Loucy (cell line): Measurements from ENCODE around the gene CXCR6.

ENCODE experiments used
- H2AFZ ChIP-seq: fragments of 200-600 bp; sonication (generic); 2 replicates; pipeline ENCODE4 v1.6.0; 2016; ENCODE audit warnings: antibody characterized with exemption, mild to moderate bottlenecking, low read length, moderate library complexity
- H3F3A ChIP-seq: fragments of 200-600 bp; 2 replicates; pipeline ENCODE4 v1.6.0; 2016; ENCODE audit warnings: antibody characterized with exemption, low read depth, mild to moderate bottlenecking
- H3K27me3 ChIP-seq: fragments of 200-600 bp; sonication (generic); 2 replicates; pipeline ENCODE4 v1.6.1; 2014; ENCODE audit warnings: low read length, mild to moderate bottlenecking; ENCODE audit not compliant: insufficient read depth, poor library complexity, severe bottlenecking
- H3K36me3 ChIP-seq: fragments of 200-600 bp; sonication (generic); 2 replicates; pipeline ENCODE4 v1.6.1; 2016; ENCODE audit warnings: low read length; ENCODE audit not compliant: insufficient read depth
- H3K4me1 ChIP-seq: fragments of 200-600 bp; sonication (generic); 2 replicates; pipeline ENCODE4 v1.5.1; 2014; ENCODE audit warnings: low read length, mild to moderate bottlenecking; ENCODE audit not compliant: insufficient read depth, poor library complexity, severe bottlenecking
- H3K4me2 ChIP-seq: fragments of 200-600 bp; sonication (generic); 2 replicates; pipeline ENCODE4 v1.6.0; 2014; ENCODE audit warnings: antibody characterized with exemption, low read length, low read depth, mild to moderate bottlenecking; ENCODE audit not compliant: poor library complexity, severe bottlenecking
- H3K4me3 ChIP-seq: fragments of 200-600 bp; sonication (generic); 2 replicates; pipeline ENCODE4 v1.5.1; 2014; ENCODE audit warnings: low read length, mild to moderate bottlenecking, mixed read lengths; ENCODE audit not compliant: poor library complexity, severe bottlenecking
- H3K79me2 ChIP-seq: fragments of 200-600 bp; sonication (generic); 2 replicates; pipeline ENCODE4 v1.6.1; 2014; ENCODE audit warnings: low read length; ENCODE audit not compliant: insufficient read depth
- H3K9ac ChIP-seq: fragments of 200-600 bp; sonication (generic); 2 replicates; pipeline ENCODE4 v1.6.0; 2014; ENCODE audit warnings: mild to moderate bottlenecking, low read depth, low read length, moderate library complexity; ENCODE audit not compliant: poor library complexity, severe bottlenecking
- H3K9me2 ChIP-seq: fragments of 200-600 bp; sonication (generic); replicated peaks from 2 replicates; pipeline ENCODE4 v1.6.1; 2016; ENCODE audit warnings: low read depth, low read length, mixed read lengths
- H3K9me3 ChIP-seq: fragments of 200-600 bp; sonication (generic); 2 replicates; pipeline ENCODE4 v1.6.1; 2014; ENCODE audit warnings: mild to moderate bottlenecking, antibody characterized with exemption, low read length, low read depth; ENCODE audit not compliant: insufficient read depth
- H4K20me1 ChIP-seq: fragments of 200-600 bp; sonication (generic); 2 replicates; pipeline ENCODE4 v1.6.0; 2014; ENCODE audit warnings: antibody characterized with exemption, low read length, mild to moderate bottlenecking; ENCODE audit not compliant: insufficient read depth, poor library complexity, severe bottlenecking
- CTCF ChIP-seq: fragments of 200-600 bp; sonication (generic); conservative IDR thresholded peaks from 2 replicates; pipeline ENCODE4 v1.5.1; 2014; ENCODE audit warnings: mild to moderate bottlenecking, antibody characterized with exemption, low read length
- EZH2phosphoT487 ChIP-seq: fragments of 200-600 bp; IDR thresholded peaks from 2 replicates; pipeline ENCODE4 v1.6.1; 2018; ENCODE audit warnings: antibody characterized with exemption, mild to moderate bottlenecking, moderate library complexity, borderline replicate concordance

CXCR6 gene

DNA sequence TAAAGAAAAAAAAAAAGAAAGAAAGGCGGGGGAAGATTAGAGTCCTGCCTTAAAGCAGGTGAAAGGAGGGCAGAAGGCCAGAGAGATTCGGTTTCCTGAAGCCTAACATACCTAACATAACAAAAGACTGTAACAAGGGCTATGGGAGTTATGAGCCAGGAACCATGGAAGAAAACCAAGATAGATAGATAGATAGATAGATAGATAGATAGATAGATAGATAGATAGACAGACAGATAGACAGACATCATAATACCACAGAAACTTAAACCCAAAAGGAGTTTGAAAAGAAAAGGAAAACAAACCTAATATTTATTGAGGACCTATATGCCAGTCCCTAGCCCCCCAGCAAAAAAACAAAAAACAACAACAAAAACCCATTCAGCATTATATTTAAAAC is 54.7 kb downstream of the CXCR6 start:
- Histone ChIP-seq H3K9ac (no peak overlapping the region), H3F3A (no peaks in the 10 kb centered on the region), H3K27me3 (no peaks in the 10 kb centered on the region), H2AFZ (no peak overlapping the region), H3K9me3 (no peaks in the 10 kb centered on the region), H3K79me2 (peaks cover 7% of the 10 kb centered on the region; the same call in 1 of the 2 replicates), H3K36me3 (no peaks in the 10 kb centered on the region), H3K4me1 (peaks cover 23% of the 10 kb centered on the region), H3K4me2 (no peak overlapping the region), H3K4me3 (no peak overlapping the region), H3K9me2 (no peaks in the 10 kb centered on the region), H4K20me1 (no peaks in the 10 kb centered on the region)
- TF ChIP-seq CTCF: no peak
- no peak for TF ChIP-seq EZH2phosphoT487
